NOMO-1 (cell line): ENCODE results near the gene DPYSL4.

Experiments
- DNase-seq, 2 experiments: peaks; one replicate each; lab custom pipeline; 2025; ENCODE audit not compliant: unreplicated experiment in 2 of 2; lab: John Stamatoyannopoulos, UW

DPYSL4 gene

GRCh38 chr10:132239126-132240031 lies 52.6 kb downstream of the DPYSL4 start:
- no peak for DNase-seq

GRCh38 chr10:132240156-132240555 lies 53.4 kb downstream of the DPYSL4 start:
- DNase-seq: no peak

GRCh38 chr10:132240581-132240980 lies 53.8 kb downstream of the DPYSL4 start:
- no peak for DNase-seq

- DNase-seq: no peak
Observed at GRCh38 chr10:132241086-132241485, 54.3 kb downstream of the DPYSL4 start.

- DNase-seq: no peak
Observed at GRCh38 chr10:132241496-132241895, 54.7 kb downstream of the DPYSL4 start.

- DNase-seq: no peak
Observed at GRCh38 chr10:132242103-132242840, 55.5 kb downstream of the DPYSL4 start.

- no peak for DNase-seq
Observed at GRCh38 chr10:132243141-132243540, 56.4 kb downstream of the DPYSL4 start.

- DNase-seq: no peak
Observed at GRCh38 chr10:132243626-132244025, 56.9 kb downstream of the DPYSL4 start.

- no peak for DNase-seq
Observed at GRCh38 chr10:132245056-132245455, 58.3 kb downstream of the DPYSL4 start.

GRCh38 chr10:132246296-132246695 lies 59.5 kb downstream of the DPYSL4 start:
- DNase-seq: no peak

GRCh38 chr10:132247943-132248342 lies 61.2 kb downstream of the DPYSL4 start:
- no peak for DNase-seq

GRCh38 chr10:132248455-132249225 lies 61.9 kb downstream of the DPYSL4 start:
- DNase-seq: no peak

- no peak for DNase-seq
Observed at GRCh38 chr10:132249226-132249724, 62.5 kb downstream of the DPYSL4 start.

GRCh38 chr10:132249824-132250375 lies 63.2 kb downstream of the DPYSL4 start:
- no peak for DNase-seq

- DNase-seq: no peak
Observed at GRCh38 chr10:132250481-132251475, 64.0 kb downstream of the DPYSL4 start.

GRCh38 chr10:132251928-132252327 lies 65.2 kb downstream of the DPYSL4 start:
- no peak for DNase-seq

- DNase-seq: no peak
Observed at GRCh38 chr10:132252412-132252811, 65.7 kb downstream of the DPYSL4 start.

- DNase-seq: no peak
Observed at GRCh38 chr10:132253092-132253687, 66.4 kb downstream of the DPYSL4 start.

GRCh38 chr10:132254841-132255240 lies 68.1 kb downstream of the DPYSL4 start:
- no peak for DNase-seq
